HepG2 (cell line): ENCODE results near the gene HMGCS2. TPM values are rescaled to one million over a fixed set of nuclear protein-coding genes. Genes with fewer than 3 reads are reported as not detected.

Source experiments
- ARNT ChIP-seq: fragments of 450-650 bp; IDR thresholded peaks from 2 replicates; pipeline ENCODE4 v1.6.1; 2017
- HMG20A ChIP-seq: IDR thresholded peaks from 2 replicates; pipeline ENCODE4 v1.6.1; 2016; ENCODE audit warnings: borderline replicate concordance
- KMT2B ChIP-seq: IDR thresholded peaks from 2 replicates; pipeline ENCODE4 v1.6.1; 2016; ENCODE audit warnings: missing genetic modification reagents, missing compliant biosample characterization
- NR2F6 ChIP-seq, 2 experiments: IDR thresholded peaks; 2 replicates each; pipeline ENCODE4 v1.6.1; 2016; ENCODE audit warnings: antibody characterized with exemption in 1 of 2, mild to moderate bottlenecking in 1 of 2
- ZNF878 ChIP-seq: sonication (generic); formaldehyde crosslinking; IDR thresholded peaks from 2 replicates; pipeline ENCODE4 v1.8.1; 2023; ENCODE audit warnings: mild to moderate bottlenecking, missing genetic modification reagents, moderate library complexity
- polyA plus RNA-seq, 8 experiments: library from polyadenylated mRNA; depleted of rRNA in 3 of 8; stranded (reverse) in 7 of 8; unstranded in 1 of 8; fragments of >200 nt; fragmentation: Illumina TruSeq in 4 of 8; extraction: Trizol in 4 of 8; gene quantifications; 2 replicates each; pipeline versions ENCODE4 v1.2.1 to v1.2.3, GENCODE V29; 2011 to 2016; ENCODE audit warnings: low read depth in 4 of 8, missing spikeins in 1 of 8, mixed read lengths in 1 of 8; ENCODE audit not compliant: insufficient read depth in 1 of 8
- total RNA-seq, 5 experiments: library from RNA; depleted of rRNA; stranded (reverse); fragments of >200 nt; fragmentation: Illumina TruSeq; extraction: Trizol; gene quantifications; 2 replicates each; pipeline ENCODE4 v1.2.3, GENCODE V29; 2016; ENCODE audit warnings: low read depth in 1 of 5
- TF ChIP-seq, protein P1 (sequence below): sonication (generic); formaldehyde crosslinking; IDR thresholded peaks from 2 replicates; pipeline ENCODE4 v1.8.1; 2023; ENCODE audit warnings: mild to moderate bottlenecking, missing genetic modification reagents, borderline replicate concordance
- TF ChIP-seq, protein P2 (sequence below): sonication (generic); formaldehyde crosslinking; IDR thresholded peaks from 2 replicates; pipeline ENCODE4 v1.5.0; 2020; ENCODE audit warnings: mild to moderate bottlenecking, missing genetic modification reagents
- TF ChIP-seq, protein P3 (sequence below), 2 experiments: sonication (generic) in 1 of 2; formaldehyde crosslinking in 1 of 2; IDR thresholded peaks; 2 replicates each; pipeline versions ENCODE4 v1.4.0 to v1.6.1; 2016 to 2020; ENCODE audit warnings: borderline replicate concordance in 1 of 2, low read depth in 1 of 2, mild to moderate bottlenecking in 1 of 2, missing genetic modification reagents in 1 of 2
- TF ChIP-seq, protein P4 (sequence below): sonication (generic); formaldehyde crosslinking; IDR thresholded peaks from 2 replicates; pipeline ENCODE4 v1.4.0; 2020; ENCODE audit warnings: mild to moderate bottlenecking, missing genetic modification reagents
- TF ChIP-seq, protein P5 (sequence below): sonication (generic); formaldehyde crosslinking; IDR thresholded peaks from 2 replicates; pipeline ENCODE4 v1.8.1; 2023; ENCODE audit warnings: mild to moderate bottlenecking, missing genetic modification reagents
- TF ChIP-seq, protein P6 (sequence below): sonication (generic); formaldehyde crosslinking; IDR thresholded peaks from 2 replicates; pipeline ENCODE4 v1.8.0; 2022; ENCODE audit warnings: mild to moderate bottlenecking, missing genetic modification reagents

HMGCS2 gene
- total and polyA plus RNA-seq, 2 of the 13 experiments (the other 11 are each of a cell fraction or from before 2014, with no cell fraction given), result 0.44 to 1.5 TPM

DNA sequence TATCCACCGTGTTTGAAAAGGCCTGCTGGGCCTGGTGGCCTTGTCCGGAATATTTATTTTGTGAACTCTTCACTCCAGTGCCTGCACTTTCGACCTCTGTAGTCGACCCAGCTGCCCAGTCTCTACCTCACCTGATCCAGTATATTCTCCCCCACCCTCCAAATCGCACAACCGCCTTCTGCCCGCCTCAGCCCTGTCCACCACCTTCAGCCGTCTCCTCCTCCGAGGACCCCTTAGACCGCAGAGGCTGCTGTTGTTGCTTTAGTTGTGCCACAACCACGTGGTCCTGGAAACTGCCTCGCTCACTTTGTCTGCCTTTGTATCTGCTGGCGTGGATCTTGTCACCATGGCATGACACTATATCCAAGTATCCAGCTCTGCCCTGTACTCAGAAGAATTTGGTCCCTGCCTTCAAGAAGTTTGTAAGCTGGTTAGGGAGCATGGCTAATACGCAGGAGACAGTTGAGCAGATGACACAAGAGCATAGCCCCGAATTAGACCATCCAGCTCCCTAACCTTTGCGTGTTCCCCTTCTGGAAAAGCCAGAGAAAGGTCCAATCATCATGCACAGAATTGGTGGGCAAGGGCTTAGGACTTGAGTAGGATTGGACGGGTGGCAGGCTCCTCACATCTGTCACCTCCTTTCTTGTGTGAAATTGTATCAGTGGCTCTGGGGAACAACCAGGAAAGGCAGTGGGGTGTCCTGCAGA is 55.5 kb downstream of the HMGCS2 start (continued):
- TF ChIP-seq ZNF878 (CRISPR knock-in tag) (0 out of 2 replicates have a peak, but pooled peaks have one; percentile 54), NR2F6 (IDR thresholded peaks at IDR 0.05) (peak; percentile 13; the same call in 1 of the 2 replicates), NR2F6 (CRISPR knock-in tag; IDR thresholded peaks at IDR 0.05) (no peak), HMG20A (no peak), KMT2B (CRISPR knock-in tag) (peak; percentile 9), ARNT (no peak)
- TF ChIP-seq, protein P1, sequence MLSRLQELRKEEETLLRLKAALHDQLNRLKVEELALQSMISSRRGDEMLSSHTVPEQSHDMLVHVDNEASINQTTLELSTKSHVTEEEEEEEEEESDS, result no peak
- TF ChIP-seq, protein P2, sequence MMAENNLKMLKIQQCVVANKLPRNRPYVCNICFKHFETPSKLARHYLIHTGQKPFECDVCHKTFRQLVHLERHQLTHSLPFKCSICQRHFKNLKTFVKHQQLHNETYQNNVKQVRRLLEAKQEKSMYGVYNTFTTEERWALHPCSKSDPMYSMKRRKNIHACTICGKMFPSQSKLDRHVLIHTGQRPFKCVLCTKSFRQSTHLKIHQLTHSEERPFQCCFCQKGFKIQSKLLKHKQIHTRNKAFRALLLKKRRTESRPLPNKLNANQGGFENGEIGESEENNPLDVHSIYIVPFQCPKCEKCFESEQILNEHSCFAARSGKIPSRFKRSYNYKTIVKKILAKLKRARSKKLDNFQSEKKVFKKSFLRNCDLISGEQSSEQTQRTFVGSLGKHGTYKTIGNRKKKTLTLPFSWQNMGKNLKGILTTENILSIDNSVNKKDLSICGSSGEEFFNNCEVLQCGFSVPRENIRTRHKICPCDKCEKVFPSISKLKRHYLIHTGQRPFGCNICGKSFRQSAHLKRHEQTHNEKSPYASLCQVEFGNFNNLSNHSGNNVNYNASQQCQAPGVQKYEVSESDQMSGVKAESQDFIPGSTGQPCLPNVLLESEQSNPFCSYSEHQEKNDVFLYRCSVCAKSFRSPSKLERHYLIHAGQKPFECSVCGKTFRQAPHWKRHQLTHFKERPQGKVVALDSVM (CRISPR knock-in tag), result 0 out of 2 replicates have a peak, but pooled peaks have one; percentile 34
- TF ChIP-seq, protein P3, sequence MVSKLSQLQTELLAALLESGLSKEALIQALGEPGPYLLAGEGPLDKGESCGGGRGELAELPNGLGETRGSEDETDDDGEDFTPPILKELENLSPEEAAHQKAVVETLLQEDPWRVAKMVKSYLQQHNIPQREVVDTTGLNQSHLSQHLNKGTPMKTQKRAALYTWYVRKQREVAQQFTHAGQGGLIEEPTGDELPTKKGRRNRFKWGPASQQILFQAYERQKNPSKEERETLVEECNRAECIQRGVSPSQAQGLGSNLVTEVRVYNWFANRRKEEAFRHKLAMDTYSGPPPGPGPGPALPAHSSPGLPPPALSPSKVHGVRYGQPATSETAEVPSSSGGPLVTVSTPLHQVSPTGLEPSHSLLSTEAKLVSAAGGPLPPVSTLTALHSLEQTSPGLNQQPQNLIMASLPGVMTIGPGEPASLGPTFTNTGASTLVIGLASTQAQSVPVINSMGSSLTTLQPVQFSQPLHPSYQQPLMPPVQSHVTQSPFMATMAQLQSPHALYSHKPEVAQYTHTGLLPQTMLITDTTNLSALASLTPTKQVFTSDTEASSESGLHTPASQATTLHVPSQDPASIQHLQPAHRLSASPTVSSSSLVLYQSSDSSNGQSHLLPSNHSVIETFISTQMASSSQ (IDR thresholded peaks at IDR 0.05; ENCODE audit: low read depth), result no peak
- TF ChIP-seq, protein P3 (CRISPR knock-in tag; IDR thresholded peaks at IDR 0.05; ENCODE audit: borderline replicate concordance), result peak; percentile 8; the same call in 1 of the 2 replicates
- TF ChIP-seq, protein P4, sequence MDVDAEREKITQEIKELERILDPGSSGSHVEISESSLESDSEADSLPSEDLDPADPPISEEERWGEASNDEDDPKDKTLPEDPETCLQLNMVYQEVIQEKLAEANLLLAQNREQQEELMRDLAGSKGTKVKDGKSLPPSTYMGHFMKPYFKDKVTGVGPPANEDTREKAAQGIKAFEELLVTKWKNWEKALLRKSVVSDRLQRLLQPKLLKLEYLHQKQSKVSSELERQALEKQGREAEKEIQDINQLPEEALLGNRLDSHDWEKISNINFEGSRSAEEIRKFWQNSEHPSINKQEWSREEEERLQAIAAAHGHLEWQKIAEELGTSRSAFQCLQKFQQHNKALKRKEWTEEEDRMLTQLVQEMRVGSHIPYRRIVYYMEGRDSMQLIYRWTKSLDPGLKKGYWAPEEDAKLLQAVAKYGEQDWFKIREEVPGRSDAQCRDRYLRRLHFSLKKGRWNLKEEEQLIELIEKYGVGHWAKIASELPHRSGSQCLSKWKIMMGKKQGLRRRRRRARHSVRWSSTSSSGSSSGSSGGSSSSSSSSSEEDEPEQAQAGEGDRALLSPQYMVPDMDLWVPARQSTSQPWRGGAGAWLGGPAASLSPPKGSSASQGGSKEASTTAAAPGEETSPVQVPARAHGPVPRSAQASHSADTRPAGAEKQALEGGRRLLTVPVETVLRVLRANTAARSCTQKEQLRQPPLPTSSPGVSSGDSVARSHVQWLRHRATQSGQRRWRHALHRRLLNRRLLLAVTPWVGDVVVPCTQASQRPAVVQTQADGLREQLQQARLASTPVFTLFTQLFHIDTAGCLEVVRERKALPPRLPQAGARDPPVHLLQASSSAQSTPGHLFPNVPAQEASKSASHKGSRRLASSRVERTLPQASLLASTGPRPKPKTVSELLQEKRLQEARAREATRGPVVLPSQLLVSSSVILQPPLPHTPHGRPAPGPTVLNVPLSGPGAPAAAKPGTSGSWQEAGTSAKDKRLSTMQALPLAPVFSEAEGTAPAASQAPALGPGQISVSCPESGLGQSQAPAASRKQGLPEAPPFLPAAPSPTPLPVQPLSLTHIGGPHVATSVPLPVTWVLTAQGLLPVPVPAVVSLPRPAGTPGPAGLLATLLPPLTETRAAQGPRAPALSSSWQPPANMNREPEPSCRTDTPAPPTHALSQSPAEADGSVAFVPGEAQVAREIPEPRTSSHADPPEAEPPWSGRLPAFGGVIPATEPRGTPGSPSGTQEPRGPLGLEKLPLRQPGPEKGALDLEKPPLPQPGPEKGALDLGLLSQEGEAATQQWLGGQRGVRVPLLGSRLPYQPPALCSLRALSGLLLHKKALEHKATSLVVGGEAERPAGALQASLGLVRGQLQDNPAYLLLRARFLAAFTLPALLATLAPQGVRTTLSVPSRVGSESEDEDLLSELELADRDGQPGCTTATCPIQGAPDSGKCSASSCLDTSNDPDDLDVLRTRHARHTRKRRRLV (CRISPR knock-in tag), result no peak
- TF ChIP-seq, protein P5, sequence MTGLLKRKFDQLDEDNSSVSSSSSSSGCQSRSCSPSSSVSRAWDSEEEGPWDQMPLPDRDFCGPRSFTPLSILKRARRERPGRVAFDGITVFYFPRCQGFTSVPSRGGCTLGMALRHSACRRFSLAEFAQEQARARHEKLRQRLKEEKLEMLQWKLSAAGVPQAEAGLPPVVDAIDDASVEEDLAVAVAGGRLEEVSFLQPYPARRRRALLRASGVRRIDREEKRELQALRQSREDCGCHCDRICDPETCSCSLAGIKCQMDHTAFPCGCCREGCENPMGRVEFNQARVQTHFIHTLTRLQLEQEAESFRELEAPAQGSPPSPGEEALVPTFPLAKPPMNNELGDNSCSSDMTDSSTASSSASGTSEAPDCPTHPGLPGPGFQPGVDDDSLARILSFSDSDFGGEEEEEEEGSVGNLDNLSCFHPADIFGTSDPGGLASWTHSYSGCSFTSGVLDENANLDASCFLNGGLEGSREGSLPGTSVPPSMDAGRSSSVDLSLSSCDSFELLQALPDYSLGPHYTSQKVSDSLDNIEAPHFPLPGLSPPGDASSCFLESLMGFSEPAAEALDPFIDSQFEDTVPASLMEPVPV, result no peak
- TF ChIP-seq, protein P6, sequence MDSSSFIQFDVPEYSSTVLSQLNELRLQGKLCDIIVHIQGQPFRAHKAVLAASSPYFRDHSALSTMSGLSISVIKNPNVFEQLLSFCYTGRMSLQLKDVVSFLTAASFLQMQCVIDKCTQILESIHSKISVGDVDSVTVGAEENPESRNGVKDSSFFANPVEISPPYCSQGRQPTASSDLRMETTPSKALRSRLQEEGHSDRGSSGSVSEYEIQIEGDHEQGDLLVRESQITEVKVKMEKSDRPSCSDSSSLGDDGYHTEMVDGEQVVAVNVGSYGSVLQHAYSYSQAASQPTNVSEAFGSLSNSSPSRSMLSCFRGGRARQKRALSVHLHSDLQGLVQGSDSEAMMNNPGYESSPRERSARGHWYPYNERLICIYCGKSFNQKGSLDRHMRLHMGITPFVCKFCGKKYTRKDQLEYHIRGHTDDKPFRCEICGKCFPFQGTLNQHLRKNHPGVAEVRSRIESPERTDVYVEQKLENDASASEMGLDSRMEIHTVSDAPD (CRISPR knock-in tag), result no peak
